ENCODE measurements around the gene SIK2.
"Not testable (repeated sequence)": the region's sequence is repeated elsewhere in the genome, so short reads cannot be mapped to it uniquely, and the experiment has no call there.

The SIK2 gene

GRCh38 chr11:111703576-111703975 lies 101.3 kb downstream of the SIK2 start:
- no peak for DNase-seq (ENCODE audit: low read depth)
- no peak overlapping the region for H3K4me3 ChIP-seq (ENCODE audit: low read depth, low read length)
- in situ Hi-C loops (cut with HindIII; ENCODE audit: low sequenced_read_pairs) = no loop called here
- TF ChIP-seq CTCF (IDR thresholded peaks at IDR 0.05; ENCODE audit: low read depth, low read length, missing control alignments) = no peak

GRCh38 chr11:111707039-111707690 lies 104.9 kb downstream of the SIK2 start:
- in situ Hi-C loops (cut with HindIII; ENCODE audit: low sequenced_read_pairs) = no loop called here
- no peak overlapping the region for H3K4me3 ChIP-seq (ENCODE audit: low read depth, low read length)
- TF ChIP-seq CTCF (IDR thresholded peaks at IDR 0.05; ENCODE audit: low read depth, low read length, missing control alignments) = no peak
- DNase-seq (ENCODE audit: low read depth) = peak; percentile 93

GRCh38 chr11:111707691-111708067 lies 105.4 kb downstream of the SIK2 start:
- in situ Hi-C loops (cut with HindIII; ENCODE audit: low sequenced_read_pairs) = no loop called here
- no peak overlapping the region for H3K4me3 ChIP-seq (ENCODE audit: low read depth, low read length)
- no peak for DNase-seq (ENCODE audit: low read depth)
- no peak for TF ChIP-seq CTCF (IDR thresholded peaks at IDR 0.05; ENCODE audit: low read depth, low read length, missing control alignments)

- DNase-seq (ENCODE audit: low read depth) = no peak
- in situ Hi-C loops (cut with HindIII; ENCODE audit: low sequenced_read_pairs) = no loop called here
- H3K4me3 ChIP-seq (ENCODE audit: low read depth, low read length) = no peak overlapping the region
- TF ChIP-seq CTCF (IDR thresholded peaks at IDR 0.05; ENCODE audit: low read depth, low read length, missing control alignments) = no peak
Measured at GRCh38 chr11:111714522-111714921, 112.3 kb downstream of the SIK2 start.

- DNase-seq (ENCODE audit: low read depth) = no peak
- TF ChIP-seq CTCF (IDR thresholded peaks at IDR 0.05; ENCODE audit: low read depth, low read length, missing control alignments) = no peak
- in situ Hi-C loops (cut with HindIII; ENCODE audit: low sequenced_read_pairs) = no loop called here
- no peak overlapping the region for H3K4me3 ChIP-seq (ENCODE audit: low read depth, low read length)
Measured at GRCh38 chr11:111715142-111715816, 113.0 kb downstream of the SIK2 start.

GRCh38 chr11:111717660-111718059 lies 115.4 kb downstream of the SIK2 start:
- in situ Hi-C loops (cut with HindIII; ENCODE audit: low sequenced_read_pairs); DNase-seq (ENCODE audit: low read depth); H3K4me3 ChIP-seq (ENCODE audit: low read depth, low read length): not testable (repeated sequence)

GRCh38 chr11:111718436-111718835 lies 116.2 kb downstream of the SIK2 start:
- no peak for DNase-seq (ENCODE audit: low read depth)
- peak; percentile 5 for TF ChIP-seq CTCF (IDR thresholded peaks at IDR 0.05; ENCODE audit: low read depth, low read length, missing control alignments)
- no peak overlapping the region for H3K4me3 ChIP-seq (ENCODE audit: low read depth, low read length)
- in situ Hi-C loops (cut with HindIII; ENCODE audit: low sequenced_read_pairs) = no loop called here

Data from astrocyte of the cerebellum (primary cell).